Mammary epithelial cell (primary cell): Measurements from ENCODE around the gene ARCN1.

Experiments used
- CTCF ChIP-seq, 2 donors: IDR thresholded peaks in 1 of 2; conservative IDR thresholded peaks in 1 of 2; 2 replicates each; pipeline ENCODE4 v1.5.1; 2011 to 2012; ENCODE audit warnings: inconsistent platforms in 2 of 2, low read length in 2 of 2, mild to moderate bottlenecking in 2 of 2, control low read depth in 1 of 2, low read depth in 1 of 2; ENCODE audit not compliant: insufficient read depth in 1 of 2; ENCODE audit errors: extremely low read depth in 1 of 2
- EZH2 ChIP-seq: IDR thresholded peaks from 2 replicates; pipeline ENCODE4 v1.6.1; 2012; ENCODE audit warnings: low read length, inconsistent platforms, borderline replicate concordance

- TF ChIP-seq CTCF (conservative IDR thresholded peaks at IDR 0.05 in 1 of 2, IDR thresholded peaks at IDR 0.05 in 1 of 2; ENCODE audit: extremely low read depth in 1 of 2, insufficient read depth in 1 of 2, low read depth in 1 of 2, low read length in 2 of 2) (no peak), EZH2 (no peak)
Measured at GRCh38 chr11:118592616-118593367, 20.6 kb downstream of the ARCN1 start.
